ENCODE measurements around the gene ABCC10.

ABCC10 gene

DNA sequence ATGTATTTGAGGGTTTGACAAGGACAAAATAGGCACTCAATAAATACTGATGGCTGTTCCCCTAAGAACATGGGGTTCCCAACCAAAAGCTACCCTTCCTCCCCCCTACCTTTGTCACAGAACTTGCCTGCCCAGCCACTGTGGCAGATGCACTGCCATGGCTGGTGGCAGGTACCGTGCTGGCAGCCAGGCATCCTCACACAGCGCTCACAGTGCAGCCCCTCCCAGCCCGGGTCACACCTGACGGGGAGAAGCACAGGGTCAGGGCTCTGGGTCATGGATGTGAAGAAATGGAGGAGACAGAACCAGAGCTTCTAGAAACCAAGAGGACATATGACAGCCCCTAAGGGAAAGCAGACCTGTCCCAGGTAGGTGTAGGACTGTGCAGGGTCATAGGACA lies 25.6 kb downstream of the ABCC10 start:
- Histone ChIP-seq H3K4me3 (ENCODE audit: low read length) (no peak overlapping the region), H3K4me2 (ENCODE audit: low read depth, low read length) (no peak overlapping the region), H3K79me2 (ENCODE audit: low read length) (no peaks in the 10 kb centered on the region), H3K9me3 (replicated peaks; ENCODE audit: insufficient read depth, low read length) (no peaks in the 10 kb centered on the region), H3K36me3 (replicated peaks; ENCODE audit: insufficient read depth, low read length) (no peaks in the 10 kb centered on the region), H3K27ac (ENCODE audit: low read length) (no peak overlapping the region), H3K9me2 (replicated peaks; ENCODE audit: insufficient read depth, low read length) (no peaks in the 10 kb centered on the region), H3K27me3 (replicated peaks; ENCODE audit: insufficient read depth, low read length) (peaks cover 16% of the 10 kb centered on the region), H3K9ac (ENCODE audit: low read length) (no peak overlapping the region), H3K4me1 (ENCODE audit: low read length) (no peaks in the 10 kb centered on the region), H2AFZ (ENCODE audit: low read length) (no peak overlapping the region), H4K20me1 (ENCODE audit: insufficient read depth, low read length) (no peaks in the 10 kb centered on the region), H3F3A (ENCODE audit: insufficient read depth, low read length) (no peaks in the 10 kb centered on the region)
- DNase-seq: no peak
- TF ChIP-seq EZH2phosphoT487 (IDR thresholded peaks at IDR 0.05; ENCODE audit: low read length): no peak
- no peak for TF ChIP-seq CTCF (IDR thresholded peaks at IDR 0.05; ENCODE audit: low read length)
- TF ChIP-seq EZH2 (optimal IDR thresholded peaks at IDR 0.05; ENCODE audit: low read depth, low read length): no peak

- H3K4me2 ChIP-seq (ENCODE audit: low read depth, low read length): no peak overlapping the region
- H3K4me1 ChIP-seq (ENCODE audit: low read length): no peaks in the 10 kb centered on the region
- H3K9ac ChIP-seq (ENCODE audit: low read length): no peak overlapping the region
- no peaks in the 10 kb centered on the region for H4K20me1 ChIP-seq (ENCODE audit: insufficient read depth, low read length)
- TF ChIP-seq EZH2phosphoT487 (IDR thresholded peaks at IDR 0.05; ENCODE audit: low read length) (no peak), EZH2 (optimal IDR thresholded peaks at IDR 0.05; ENCODE audit: low read depth, low read length) (no peak), CTCF (IDR thresholded peaks at IDR 0.05; ENCODE audit: low read length) (no peak)
- no peaks in the 10 kb centered on the region for H3K9me3 ChIP-seq (replicated peaks; ENCODE audit: insufficient read depth, low read length)
- no peaks in the 10 kb centered on the region for H3K79me2 ChIP-seq (ENCODE audit: low read length)
- no peaks in the 10 kb centered on the region for H3F3A ChIP-seq (ENCODE audit: insufficient read depth, low read length)
- no peak overlapping the region for H2AFZ ChIP-seq (ENCODE audit: low read length)
- H3K4me3 ChIP-seq (ENCODE audit: low read length): no peak overlapping the region
- H3K36me3 ChIP-seq (replicated peaks; ENCODE audit: insufficient read depth, low read length): no peaks in the 10 kb centered on the region
- H3K27ac ChIP-seq (ENCODE audit: low read length): no peak overlapping the region
- no peaks in the 10 kb centered on the region for H3K9me2 ChIP-seq (replicated peaks; ENCODE audit: insufficient read depth, low read length)
- no peak for DNase-seq
- peaks cover 16% of the 10 kb centered on the region for H3K27me3 ChIP-seq (replicated peaks; ENCODE audit: insufficient read depth, low read length)
These were observed 26.5 kb downstream of the ABCC10 start for GRCh38 chr6:43453831-43454230.

GRCh38 chr6:43454290-43454695 lies 27.0 kb downstream of the ABCC10 start:
- peak; percentile 56 for DNase-seq
- Histone ChIP-seq H3K4me3 (ENCODE audit: low read length) (peak overlapping the region; percentile 66), H3F3A (ENCODE audit: insufficient read depth, low read length) (no peaks in the 10 kb centered on the region), H3K4me2 (ENCODE audit: low read depth, low read length) (peak overlapping the region; percentile 100), H3K9me2 (replicated peaks; ENCODE audit: insufficient read depth, low read length) (no peaks in the 10 kb centered on the region), H3K27me3 (replicated peaks; ENCODE audit: insufficient read depth, low read length) (peaks cover 16% of the 10 kb centered on the region), H3K36me3 (replicated peaks; ENCODE audit: insufficient read depth, low read length) (no peaks in the 10 kb centered on the region), H2AFZ (ENCODE audit: low read length) (peak overlapping the region; percentile 71), H4K20me1 (ENCODE audit: insufficient read depth, low read length) (no peaks in the 10 kb centered on the region), H3K27ac (ENCODE audit: low read length) (no peak overlapping the region), H3K9me3 (replicated peaks; ENCODE audit: insufficient read depth, low read length) (no peaks in the 10 kb centered on the region), H3K79me2 (ENCODE audit: low read length) (no peaks in the 10 kb centered on the region), H3K4me1 (ENCODE audit: low read length) (no peaks in the 10 kb centered on the region), H3K9ac (ENCODE audit: low read length) (no peak overlapping the region)
- no peak for TF ChIP-seq EZH2 (optimal IDR thresholded peaks at IDR 0.05; ENCODE audit: low read depth, low read length)
- peak; percentile 90 for TF ChIP-seq CTCF (IDR thresholded peaks at IDR 0.05; ENCODE audit: low read length)

Measured in MM.1S (cell line).